ENCODE data around the gene KDM6A. TPM values are rescaled to one million over a fixed set of nuclear protein-coding genes. Genes with fewer than 3 reads are reported as not detected.
"Not testable (repeated sequence)": the region's sequence is repeated elsewhere in the genome, so short reads cannot be mapped to it uniquely, and the experiment has no call there.

The KDM6A gene
- total RNA-seq, 4 donors from 2014 or later, result 25.9 to 51.0 (median 34.9) TPM

DNA sequence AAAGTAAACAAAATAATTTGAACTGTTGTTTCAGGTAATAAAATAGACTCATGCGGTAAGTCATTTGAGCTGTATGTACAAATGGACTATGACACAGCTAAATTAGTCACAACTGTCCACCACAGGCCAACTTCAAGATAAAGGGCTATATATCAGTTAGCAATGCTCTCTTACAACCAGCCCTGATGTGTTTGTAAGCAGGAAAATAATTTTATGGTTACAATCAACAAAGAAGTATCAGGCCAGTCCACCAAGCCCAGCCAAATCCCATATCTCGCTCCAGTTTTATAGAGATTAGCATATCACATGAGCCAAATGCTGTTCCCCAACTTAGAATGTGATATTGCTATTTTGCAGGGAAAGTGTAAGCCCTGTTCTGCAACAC is 29.7 kb upstream of the KDM6A start:
- Histone ChIP-seq H3K27me3 (no peaks in the 10 kb centered on the region), H3K4me1 (no peaks in the 10 kb centered on the region), H3K9me3 (no peaks in the 10 kb centered on the region), H3K36me3 (no peaks in the 10 kb centered on the region), H3K4me3 (no peak overlapping the region), H3K27ac (no peak overlapping the region)
- no peak for TF ChIP-seq POLR2A (IDR thresholded peaks at IDR 0.05)
- no peak for DNase-seq (ENCODE audit: low spot score in 2 of 2)
- WGBS, 2 donors, result 91 to 93% methylated on average over 2 of the region's 2 CpGs

DNA sequence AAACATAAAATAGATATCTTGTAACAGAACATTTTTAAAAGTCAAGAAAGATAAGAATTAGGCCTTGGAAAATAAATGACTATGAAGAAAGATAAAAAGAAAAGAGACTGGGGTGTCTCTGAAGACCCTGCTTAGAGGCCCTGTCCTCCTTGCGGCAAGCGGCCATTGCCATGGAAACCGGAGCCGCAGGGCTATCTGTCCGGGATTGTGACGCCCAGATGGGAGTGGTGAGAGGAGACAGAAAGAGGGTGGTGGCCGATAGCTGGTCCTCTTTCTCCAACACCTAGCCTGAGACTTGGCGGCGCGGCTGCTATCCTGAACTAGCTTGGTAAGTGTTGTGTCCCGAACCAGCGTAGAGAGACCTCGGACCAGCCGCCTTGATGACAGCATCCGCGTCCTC is 29.2 kb upstream of the KDM6A start, which contains the start of gene DUSP21:
DUSP21 (plus strand) TSS at position 269 of the 400 bp plus-strand sequence; CDS start at position 381, 112 bp downstream.
- no peak within 1 kb of the TSS for H3K4me3 ChIP-seq
- H3K36me3 ChIP-seq, result no peaks in the 10 kb centered on the region
- no peaks in the 10 kb centered on the region for H3K4me1 ChIP-seq
- TF ChIP-seq EP300 (IDR thresholded peaks at IDR 0.05), result no peak
- no peak for TF ChIP-seq POLR2A (IDR thresholded peaks at IDR 0.05)
- TF ChIP-seq, protein P1, sequence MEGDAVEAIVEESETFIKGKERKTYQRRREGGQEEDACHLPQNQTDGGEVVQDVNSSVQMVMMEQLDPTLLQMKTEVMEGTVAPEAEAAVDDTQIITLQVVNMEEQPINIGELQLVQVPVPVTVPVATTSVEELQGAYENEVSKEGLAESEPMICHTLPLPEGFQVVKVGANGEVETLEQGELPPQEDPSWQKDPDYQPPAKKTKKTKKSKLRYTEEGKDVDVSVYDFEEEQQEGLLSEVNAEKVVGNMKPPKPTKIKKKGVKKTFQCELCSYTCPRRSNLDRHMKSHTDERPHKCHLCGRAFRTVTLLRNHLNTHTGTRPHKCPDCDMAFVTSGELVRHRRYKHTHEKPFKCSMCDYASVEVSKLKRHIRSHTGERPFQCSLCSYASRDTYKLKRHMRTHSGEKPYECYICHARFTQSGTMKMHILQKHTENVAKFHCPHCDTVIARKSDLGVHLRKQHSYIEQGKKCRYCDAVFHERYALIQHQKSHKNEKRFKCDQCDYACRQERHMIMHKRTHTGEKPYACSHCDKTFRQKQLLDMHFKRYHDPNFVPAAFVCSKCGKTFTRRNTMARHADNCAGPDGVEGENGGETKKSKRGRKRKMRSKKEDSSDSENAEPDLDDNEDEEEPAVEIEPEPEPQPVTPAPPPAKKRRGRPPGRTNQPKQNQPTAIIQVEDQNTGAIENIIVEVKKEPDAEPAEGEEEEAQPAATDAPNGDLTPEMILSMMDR (IDR thresholded peaks at IDR 0.05), result no peak
- no peak for DNase-seq (ENCODE audit: low spot score in 2 of 2)
- no peaks in the 10 kb centered on the region for H3K9me3 ChIP-seq
- no peaks in the 10 kb centered on the region for H3K27me3 ChIP-seq
- 89 to 98% methylated on average over 10 to 16 of the region's 16 CpGs for WGBS, 2 donors
- no peak within 1 kb of the TSS for H3K27ac ChIP-seq

DNA sequence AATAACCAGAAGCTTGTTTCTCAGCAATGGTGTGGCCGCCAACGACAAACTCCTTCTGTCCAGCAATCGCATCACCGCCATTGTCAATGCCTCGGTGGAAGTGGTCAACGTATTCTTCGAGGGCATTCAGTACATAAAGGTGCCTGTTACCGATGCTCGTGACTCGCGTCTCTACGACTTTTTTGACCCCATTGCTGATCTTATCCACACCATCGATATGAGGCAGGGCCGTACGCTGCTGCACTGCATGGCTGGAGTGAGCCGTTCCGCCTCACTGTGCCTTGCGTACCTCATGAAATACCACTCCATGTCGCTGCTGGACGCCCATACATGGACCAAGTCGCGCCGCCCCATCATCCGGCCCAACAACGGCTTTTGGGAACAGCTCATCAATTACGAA is 28.8 kb upstream of the KDM6A start:
- no peak overlapping the region for H3K4me3 ChIP-seq
- no peak for TF ChIP-seq EP300 (IDR thresholded peaks at IDR 0.05)
- no peak for TF ChIP-seq POLR2A (IDR thresholded peaks at IDR 0.05)
- TF ChIP-seq, protein P1 (IDR thresholded peaks at IDR 0.05), result no peak
- no peaks in the 10 kb centered on the region for H3K9me3 ChIP-seq
- H3K4me1 ChIP-seq, result no peaks in the 10 kb centered on the region
- H3K27ac ChIP-seq, result no peak overlapping the region
- WGBS, 2 donors, result 95 to 97% methylated on average over 26 of the region's 26 CpGs
- H3K27me3 ChIP-seq, result no peaks in the 10 kb centered on the region
- DNase-seq (ENCODE audit: low spot score in 2 of 2), result no peak
- H3K36me3 ChIP-seq, result no peaks in the 10 kb centered on the region

DNA sequence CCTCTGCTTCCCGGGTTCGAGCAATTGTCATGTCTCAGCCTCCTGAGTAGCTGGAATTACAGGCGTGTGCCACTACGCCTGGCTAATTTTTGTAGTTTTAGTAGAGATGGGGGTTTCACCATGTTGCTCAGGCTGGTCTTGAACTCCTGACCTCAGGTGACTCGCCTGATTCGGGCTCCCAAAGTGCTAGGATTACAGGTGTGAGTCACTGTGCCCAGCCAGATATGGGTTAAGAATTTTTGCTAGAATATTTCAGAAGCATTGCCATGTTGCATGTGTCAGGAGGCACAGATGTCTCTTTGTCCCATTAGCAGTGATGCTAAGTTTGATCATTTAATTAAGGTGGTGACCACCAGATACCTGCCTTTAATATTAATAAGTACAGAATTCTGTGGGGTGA is 22.1 kb upstream of the KDM6A start:
- H3K4me1 ChIP-seq; DNase-seq (ENCODE audit: low spot score in 2 of 2); H3K27ac ChIP-seq; H3K9me3 ChIP-seq; H3K27me3 ChIP-seq; H3K4me3 ChIP-seq; H3K36me3 ChIP-seq: not testable (repeated sequence)
- 85 to 89% methylated on average over 6 of the region's 6 CpGs for WGBS, 2 donors

DNA sequence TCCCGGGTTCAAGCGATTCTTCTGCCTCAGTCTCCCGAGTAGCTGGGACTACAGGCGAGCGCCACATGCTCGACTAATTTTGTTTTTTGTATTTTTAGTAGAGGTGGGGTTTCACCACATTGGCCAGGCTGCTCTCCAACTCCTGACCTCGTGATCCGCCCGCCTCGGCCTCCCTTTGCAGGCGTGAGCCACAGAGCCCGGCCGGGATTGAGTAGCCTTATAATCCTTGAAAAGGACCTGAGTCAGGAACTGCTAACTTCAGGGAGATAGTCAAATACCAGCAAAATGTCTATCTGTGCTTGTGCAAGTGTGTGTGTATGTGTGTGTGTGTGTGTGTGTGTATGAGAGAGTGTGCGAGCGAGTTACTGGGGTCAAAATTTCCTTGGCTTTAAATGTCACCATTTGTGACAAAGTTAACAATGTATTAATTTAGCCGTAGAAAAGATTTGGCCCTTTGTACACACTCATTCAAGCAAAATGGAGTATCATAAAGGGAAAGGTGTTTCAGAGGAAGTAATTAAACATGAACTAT is 1.8 kb upstream of the KDM6A start:
- Histone ChIP-seq H3K4me1 (peaks cover 0 to 11% (median 4%) of the 10 kb centered on the region in 4 donors), H3K9me3 (no peaks in the 10 kb centered on the region), H3K4me3 (peak overlapping the region in 1 of 4 donors; percentile 89), H3K36me3 (no peaks in the 10 kb centered on the region), H3K27me3 (no peaks in the 10 kb centered on the region), H3K27ac (peak overlapping the region in 3 of 4 donors; percentile 12 to 99 (median 98))
- no peak for TF ChIP-seq POLR2A (IDR thresholded peaks at IDR 0.05)
- TF ChIP-seq, protein P1 (IDR thresholded peaks at IDR 0.05), result no peak
- TF ChIP-seq EP300 (IDR thresholded peaks at IDR 0.05), result no peak
- WGBS, 2 donors, result 47 to 69% methylated on average over 15 to 16 of the region's 16 CpGs
- no peak for DNase-seq (ENCODE audit: low spot score in 2 of 2)

DNA sequence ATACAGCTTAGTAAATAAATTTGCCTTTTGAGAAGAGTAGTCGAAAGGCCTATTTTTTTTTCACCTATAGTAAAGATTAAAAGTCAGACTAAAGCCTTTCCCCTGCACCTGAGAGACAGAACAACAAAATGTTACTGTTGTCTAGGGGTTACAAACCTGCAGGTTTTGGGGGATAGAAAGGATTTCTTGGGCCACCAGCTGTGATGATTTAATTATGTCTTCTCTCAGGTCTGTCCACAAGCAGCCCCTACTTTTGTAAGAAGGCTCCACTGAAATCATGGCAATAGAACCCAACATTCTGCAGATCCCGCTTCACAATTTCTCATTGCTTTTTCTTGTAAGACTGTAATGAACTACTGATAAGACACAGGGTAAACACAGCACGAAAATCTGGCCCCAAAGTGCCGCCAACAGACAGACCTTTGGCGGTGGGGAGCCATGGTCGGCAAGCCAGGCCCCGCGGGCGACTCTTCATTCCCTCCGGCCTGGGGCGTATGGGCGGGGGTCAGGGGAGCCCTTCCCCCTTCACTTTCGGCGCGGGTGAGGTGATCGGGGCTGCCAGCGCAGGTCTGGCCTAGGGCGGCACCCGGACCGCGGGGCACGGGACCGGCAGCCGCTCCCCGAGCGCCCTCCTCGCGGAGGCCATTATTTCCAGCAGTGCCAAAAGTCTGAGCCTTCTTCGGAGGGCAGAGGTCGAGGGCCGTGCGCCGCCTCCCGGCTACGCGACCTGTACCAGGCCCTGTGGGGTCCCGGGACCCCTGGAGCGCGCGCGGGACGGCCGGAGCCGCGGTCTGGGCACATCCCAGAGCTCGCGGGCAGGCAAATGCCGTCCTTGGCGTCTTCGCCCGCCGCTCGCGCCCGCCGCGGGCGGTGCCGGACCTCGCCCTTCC is 812 bp upstream of the KDM6A start:
- peak; percentile 4 to 12 for DNase-seq (ENCODE audit: low spot score in 2 of 2)
- H3K27me3 ChIP-seq, result no peaks in the 10 kb centered on the region
- H3K36me3 ChIP-seq, result no peaks in the 10 kb centered on the region
- WGBS, 2 donors, result 3 to 4% methylated on average over 2 to 55 of the region's 60 CpGs
- peak overlapping the region; percentile 62 to 100 (median 88) for H3K4me3 ChIP-seq
- H3K9me3 ChIP-seq, result no peaks in the 10 kb centered on the region
- TF ChIP-seq POLR2A (IDR thresholded peaks at IDR 0.05), result no peak
- TF ChIP-seq, protein P1 (IDR thresholded peaks at IDR 0.05), result no peak
- peaks cover 0 to 20% (median 7%) of the 10 kb centered on the region in 4 donors for H3K4me1 ChIP-seq
- peak overlapping the region; percentile 97 to 99 (median 98) for H3K27ac ChIP-seq
